ENCODE measurements around the gene PDSS2.
"Not testable (repeated sequence)": the region's sequence is repeated elsewhere in the genome, so short reads cannot be mapped to it uniquely, and the experiment has no call there.

The PDSS2 gene

DNA sequence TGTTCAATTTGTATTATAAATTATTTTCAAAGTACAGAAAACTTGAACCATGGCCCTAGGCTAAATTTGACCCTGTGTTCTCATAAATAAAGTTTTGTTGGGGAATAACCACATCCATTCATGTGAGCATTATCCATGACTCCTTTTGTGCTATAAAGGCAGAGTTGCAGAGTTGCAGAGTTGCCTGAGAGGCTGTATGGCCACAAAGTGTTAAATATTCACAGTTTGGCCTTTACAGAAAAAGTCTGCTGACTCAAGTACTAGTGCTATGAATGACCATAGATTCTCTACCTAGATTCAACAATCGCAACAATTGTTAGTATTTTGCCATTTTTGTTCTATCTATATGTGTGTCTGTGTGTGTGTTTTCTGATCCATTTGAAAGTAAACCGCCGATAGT, 297.8 kb downstream of the PDSS2 start:
- DNase-seq (ENCODE audit: low read depth) = no peak

DNA sequence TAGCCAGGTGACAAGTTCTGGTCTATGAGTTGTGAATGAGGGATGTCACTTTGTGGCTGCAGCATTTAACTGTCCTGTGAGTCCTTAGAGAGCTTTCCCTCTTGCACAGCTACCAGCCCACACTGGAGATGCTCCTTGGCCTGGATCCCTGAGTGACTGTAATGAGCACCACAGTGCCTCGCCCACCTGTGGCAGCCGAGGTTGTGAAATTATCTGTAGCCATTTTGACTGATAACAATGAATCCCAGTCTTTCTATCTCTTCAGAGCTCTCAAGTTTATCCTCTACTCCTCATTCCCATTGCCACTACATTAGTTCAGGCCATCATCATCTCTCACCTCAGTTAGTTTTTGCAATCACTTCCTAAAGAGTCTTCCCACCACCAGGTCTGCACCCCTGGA, 302.7 kb downstream of the PDSS2 start:
- no peak for DNase-seq (ENCODE audit: low read depth)

DNA sequence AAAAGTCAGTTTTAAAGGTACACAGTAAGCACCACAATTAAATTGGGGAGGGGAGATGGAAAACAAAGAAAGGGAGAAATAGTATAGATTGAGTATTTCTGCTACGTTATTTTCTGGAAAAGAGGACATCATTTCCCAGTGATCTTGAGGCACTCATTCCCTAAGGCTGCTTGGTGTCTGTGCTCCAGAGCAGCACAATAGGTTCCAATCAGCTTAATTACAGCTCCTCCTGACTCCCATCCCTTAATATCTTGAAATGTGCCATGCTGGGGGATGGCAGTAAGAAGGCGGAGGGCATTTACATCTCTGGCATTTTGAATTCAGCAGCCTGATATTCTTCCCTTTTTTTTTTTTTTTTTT, 304.6 kb downstream of the PDSS2 start:
- DNase-seq (ENCODE audit: low read depth) = no peak

DNA sequence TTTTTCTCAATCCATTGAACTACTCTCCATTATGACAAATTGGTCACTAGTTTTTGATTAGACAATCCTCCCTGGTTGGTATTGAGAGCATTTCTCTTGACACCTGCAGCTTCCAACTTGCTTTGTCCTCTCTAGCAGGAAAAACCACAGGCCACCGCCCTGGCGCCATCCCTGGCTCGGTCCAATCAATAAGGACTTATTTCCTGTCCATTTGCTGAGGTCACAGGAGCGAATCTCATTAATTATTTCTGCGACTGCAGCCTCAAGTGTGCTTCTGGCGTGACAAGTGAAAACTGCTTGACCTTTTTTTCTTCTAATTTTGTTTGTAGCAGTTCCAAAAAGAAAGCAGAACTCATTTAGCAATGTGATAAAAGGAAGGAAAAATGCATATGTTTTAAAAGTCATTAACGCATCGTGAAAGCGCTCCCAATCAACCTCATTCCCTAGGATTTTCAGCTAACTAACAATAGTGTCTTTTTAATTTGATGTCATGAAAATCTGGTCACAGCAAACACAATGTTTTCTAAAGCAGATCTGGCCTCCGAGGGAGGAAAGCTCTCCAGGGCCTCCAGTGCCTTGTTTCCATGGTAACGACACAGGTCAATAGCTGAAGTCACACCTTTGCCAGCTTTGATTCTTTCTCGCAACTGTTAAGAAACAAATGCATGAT, 305.1 kb downstream of the PDSS2 start:
- DNase-seq (ENCODE audit: low read depth) = no peak

DNA sequence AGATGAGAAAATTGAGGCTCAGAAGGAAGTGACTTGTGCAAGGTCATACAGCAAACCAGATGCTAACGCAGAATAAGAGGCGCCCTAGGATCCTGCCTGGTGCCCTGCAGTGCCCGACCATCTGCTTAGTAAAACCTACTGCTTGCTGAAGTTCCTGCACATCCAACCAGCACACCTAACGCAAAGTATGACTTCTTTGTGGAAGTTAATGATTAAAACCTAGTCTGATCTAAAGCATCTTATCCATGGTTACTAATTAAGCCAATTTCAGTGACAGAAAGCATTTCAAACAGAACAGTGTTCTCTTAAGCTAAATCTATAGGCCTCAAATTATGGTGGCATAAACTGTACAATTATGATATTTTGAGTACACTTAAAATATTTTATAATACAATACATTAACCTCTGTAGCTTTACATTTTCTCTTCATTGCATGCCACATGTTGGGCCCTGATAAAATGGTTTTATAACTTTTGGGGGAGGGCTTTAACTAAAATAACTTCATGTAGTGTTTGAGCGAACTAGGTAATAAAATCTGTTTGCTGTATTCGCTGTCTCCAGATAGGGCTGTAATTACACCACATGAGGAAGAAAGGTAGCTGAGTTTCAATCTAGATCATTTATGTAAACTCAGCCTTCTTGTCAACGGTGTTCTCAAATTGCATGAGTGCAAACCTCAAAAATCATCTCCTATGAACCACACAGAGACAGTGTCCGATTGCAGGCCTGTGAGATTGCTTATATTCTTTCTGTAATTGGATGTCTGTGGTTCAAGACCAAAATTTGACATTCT, 306.5 kb downstream of the PDSS2 start:
- DNase-seq (ENCODE audit: low read depth) = no peak

DNA sequence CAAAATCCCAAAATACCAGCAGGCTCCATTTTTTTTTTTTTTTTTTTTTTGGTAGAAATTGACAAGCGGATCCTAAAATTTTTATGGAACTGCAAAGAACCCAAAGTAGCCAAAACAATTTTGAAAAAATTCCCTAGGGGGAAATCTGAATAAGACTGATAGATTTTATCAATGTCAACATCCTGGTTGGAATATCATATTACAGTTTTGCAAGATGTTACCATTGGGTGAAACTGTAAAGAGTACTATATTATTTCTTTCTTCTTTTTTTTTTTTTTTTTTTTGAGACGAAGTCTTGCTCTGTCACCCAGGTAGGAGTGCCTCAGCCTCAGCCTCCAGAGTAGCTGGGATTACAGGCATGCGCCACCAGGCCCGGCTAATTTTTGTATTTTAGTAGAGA, 314.7 kb downstream of the PDSS2 start:
- no peak for DNase-seq (ENCODE audit: low read depth)

DNA sequence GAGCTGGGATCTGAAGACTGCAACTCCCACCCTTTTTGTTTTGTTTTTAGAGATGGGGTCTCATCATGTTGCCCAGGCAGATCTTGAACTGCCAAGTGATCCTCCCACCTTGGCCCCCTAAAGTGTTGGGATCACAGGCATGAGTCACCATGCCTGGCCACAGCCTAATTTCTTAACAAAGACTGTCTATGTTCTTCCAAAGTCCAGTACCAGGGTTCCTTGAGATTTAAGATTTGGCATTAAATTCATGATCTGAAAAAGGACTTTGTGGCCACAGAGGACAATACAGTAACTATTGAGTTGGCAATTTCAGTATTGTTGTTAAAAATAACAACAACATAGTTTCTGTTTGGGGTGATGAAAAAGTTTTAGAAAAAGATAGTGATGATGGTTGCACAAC, 315.4 kb downstream of the PDSS2 start:
- DNase-seq (ENCODE audit: low read depth) = no peak

DNA sequence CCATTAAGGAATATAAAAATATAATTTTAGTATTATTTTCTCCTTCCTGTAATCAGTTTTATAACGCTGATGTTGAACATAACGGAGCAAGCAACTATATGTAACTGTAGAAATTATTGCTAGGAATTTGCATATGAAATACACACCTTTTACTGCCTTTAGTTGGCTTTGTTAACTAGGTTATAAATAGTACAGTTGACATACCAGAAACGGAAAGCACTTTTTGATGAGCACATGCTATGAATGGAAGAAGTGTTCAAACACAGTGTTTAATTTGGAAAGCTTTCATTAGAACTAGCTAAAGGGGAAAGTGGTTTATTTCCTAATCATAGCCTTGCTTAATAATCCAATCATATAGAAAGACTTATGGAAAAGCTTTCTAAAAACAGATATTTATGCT, 318.8 kb downstream of the PDSS2 start:
- DNase-seq (ENCODE audit: low read depth) = no peak

DNA sequence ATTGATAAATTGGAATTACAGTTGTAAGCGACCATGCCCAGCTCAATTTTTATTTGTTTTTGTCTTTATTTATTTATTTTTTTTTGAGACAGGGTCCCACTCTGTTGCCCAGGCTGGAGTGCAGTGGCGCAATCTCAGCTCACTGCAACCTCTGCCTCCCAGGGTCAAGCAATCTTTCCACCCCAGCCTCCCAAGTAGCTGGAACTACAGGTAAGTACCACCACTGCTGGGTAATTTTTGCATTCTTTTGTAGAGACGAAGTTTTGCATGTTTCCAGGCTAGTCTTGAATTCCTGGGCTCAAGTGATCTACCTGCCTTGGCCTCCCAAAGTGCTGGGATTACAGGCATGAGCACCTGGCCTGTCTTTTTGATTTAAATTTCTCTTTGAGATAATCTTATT, 323.0 kb downstream of the PDSS2 start:
- DNase-seq (ENCODE audit: low read depth) = not testable (repeated sequence)

DNA sequence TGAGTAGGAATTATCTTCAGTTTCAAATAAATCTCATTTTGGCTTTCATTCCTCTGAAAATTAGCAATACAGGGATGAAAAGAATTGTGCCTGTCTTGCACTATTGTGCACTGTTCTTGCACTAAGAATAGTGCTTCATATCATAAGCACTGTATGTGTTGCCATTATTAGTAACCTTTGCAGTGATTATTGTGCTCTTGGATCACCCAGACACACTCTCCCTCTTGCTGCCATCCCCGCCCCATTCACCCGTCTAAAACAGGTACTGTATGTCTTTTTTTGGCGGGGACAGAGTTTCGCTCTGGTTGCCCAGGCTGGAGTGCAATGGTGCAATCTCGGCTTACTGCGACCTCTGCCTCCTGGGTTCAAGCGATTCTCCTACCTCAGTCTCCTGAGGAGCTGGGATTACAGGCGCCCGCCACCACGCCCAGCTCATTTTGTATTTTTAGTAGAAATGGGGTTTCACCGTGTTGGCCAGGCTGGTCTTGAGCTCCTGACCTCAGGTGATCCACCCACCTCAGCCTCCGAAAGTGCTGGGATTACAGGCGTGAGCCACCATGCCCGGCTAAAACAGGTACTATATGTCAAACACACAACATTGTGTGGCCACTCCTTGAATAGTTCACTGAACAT, 324.2 kb downstream of the PDSS2 start:
- DNase-seq (ENCODE audit: low read depth) = not testable (repeated sequence)

DNA sequence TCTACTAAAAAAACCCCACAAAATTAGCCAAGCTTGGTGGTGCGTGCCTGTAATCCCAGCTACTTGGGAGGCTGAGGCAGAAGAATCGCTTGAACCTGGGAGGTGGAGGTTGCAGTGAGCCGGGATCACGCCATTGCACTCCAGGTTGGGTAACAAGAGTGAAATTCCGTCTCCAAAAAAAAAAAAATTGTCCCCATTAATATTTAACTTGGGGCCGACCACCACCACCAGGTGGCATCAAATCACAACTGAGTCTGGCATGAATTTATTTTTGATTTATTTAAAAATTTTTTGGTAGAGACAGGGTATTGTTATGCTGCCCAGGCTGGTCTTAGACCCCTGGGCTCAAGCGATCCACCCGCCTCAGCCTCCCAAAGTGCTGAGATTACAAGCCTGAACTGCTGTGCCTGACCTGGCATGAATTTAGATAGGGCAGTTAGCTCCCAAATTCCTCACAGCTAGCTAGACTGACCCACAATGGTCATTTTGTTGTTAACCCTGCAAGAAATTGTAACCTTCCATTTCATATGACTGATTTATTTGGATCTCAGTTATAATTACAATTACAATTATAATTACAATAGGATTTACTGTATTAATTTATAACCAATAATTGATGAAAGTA, 326.9 kb downstream of the PDSS2 start:
- no peak for DNase-seq (ENCODE audit: low read depth)

DNA sequence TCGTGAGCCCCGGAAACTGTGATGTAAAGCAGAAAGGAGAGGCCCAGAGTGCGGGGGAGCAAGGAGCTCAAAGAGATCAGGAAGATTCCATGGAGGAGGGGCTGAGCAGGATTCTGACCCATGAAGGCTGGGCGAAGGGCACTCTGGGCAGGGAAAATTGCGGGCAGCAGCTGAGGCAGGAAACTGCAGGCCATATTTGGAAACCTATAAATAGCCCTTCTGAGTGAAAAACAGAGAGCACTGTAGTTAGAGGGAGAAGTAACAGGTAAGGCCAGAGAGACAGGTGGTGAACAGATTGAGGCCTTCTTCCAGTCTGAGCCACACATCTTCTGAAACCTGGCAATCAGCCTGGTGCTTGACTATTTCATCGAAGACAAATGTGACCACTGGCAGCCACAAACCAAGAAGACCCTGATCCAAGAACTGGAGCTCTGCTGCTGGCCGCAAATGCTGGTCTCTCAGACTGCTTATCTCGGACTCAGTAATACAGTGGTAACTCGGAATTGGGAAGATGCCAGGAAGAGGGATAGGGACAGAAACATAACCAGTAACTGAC, 329.9 kb downstream of the PDSS2 start:
- DNase-seq (ENCODE audit: low read depth) = no peak

DNA sequence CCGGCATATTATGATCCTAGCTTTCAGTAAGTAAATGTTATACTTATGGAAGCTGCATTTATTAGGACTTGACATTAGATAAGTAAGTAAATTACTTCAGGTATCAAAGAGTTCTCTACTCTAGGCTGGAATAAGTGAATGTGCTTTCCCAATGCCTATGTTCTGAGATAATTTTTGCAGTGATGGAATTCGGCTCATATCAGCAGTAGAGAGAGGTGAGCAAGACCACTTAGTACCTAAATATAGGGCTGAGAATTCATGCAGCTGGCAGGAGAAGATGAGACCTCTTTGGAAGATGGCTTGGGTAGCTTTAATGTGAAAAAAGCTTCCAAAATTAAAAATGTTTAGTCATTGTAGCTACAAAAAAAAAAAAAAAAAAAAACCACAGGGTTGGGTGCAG, 330.8 kb downstream of the PDSS2 start:
- DNase-seq (ENCODE audit: low read depth) = no peak

DNA sequence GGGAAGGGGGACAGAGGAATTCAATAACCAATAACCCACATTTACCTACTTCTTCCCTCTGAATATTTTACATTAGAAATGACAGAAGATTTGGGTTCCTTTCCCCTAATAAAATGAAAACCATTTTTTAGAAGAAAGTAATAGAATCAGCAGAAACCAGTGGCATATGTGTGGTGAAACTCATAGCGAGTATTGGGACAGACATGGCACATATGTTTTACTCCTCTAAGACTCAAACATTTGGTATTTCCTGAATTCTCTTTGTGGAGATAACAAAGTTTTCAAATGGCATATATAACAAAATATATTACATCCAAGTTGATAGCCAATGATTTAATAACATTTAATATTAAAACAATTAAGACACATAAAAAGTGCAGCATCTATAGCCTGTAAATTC, 331.2 kb downstream of the PDSS2 start:
- DNase-seq (ENCODE audit: low read depth) = no peak

DNA sequence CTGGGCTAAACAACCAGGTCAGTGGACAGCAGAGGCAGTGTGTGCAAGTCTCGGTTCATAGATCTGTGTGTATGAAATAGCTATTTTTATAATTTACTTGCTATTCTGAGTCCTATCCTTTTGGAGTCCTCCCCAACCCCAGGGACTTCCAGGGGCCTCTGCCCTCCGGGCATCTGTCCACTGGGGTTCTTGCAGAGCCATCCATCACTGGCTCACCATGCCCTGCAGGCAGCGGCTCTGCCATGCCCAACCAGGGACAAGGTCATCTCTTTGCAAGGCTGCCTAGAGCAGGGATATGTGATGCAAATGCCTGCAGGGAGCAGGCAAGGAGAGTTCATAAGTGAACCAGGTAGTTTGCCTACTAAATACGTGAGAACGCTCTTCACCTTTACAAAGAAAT, 333.6 kb downstream of the PDSS2 start:
- no peak for DNase-seq (ENCODE audit: low read depth)

DNA sequence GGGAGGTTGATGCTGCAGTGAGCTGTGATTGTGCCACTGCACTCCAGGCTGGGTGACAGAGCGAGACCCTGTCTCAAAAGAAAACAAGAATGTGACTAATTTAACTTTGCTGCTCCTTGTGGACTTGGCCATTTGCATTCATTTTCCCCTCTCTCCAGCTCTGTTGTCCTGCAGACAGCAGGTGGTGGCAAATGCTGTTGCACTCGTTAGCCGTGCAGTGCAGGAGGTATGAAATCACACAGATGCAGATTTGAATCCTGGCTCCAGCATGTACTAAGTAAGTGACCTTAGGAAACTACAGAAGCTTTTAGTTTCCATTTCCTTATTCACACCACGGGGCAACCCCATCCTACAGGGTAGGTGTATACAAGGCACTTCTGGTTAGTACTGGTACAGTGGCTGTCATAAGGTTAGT, 334.4 kb downstream of the PDSS2 start:
- DNase-seq (ENCODE audit: low read depth) = no peak

DNA sequence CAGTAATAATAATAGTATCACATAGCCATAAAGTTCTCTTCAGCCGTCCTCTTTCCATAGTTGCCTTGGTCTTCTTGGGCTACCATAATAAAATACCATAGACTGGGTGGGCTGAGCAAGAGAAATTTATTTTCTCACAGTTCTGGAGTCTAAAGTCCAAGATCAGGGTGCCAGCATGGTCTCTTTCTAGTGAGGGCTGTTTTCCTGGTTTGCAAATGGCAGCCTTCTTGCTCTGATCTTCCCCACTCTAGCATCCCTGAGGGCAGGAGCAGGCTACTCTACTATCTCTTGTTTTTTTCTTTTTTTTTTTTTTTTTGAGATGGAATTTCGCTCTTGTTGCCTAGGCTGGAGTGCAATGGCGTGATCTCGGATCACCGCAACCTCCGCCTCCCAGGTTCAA, 335.9 kb downstream of the PDSS2 start:
- no peak for DNase-seq (ENCODE audit: low read depth)

DNA sequence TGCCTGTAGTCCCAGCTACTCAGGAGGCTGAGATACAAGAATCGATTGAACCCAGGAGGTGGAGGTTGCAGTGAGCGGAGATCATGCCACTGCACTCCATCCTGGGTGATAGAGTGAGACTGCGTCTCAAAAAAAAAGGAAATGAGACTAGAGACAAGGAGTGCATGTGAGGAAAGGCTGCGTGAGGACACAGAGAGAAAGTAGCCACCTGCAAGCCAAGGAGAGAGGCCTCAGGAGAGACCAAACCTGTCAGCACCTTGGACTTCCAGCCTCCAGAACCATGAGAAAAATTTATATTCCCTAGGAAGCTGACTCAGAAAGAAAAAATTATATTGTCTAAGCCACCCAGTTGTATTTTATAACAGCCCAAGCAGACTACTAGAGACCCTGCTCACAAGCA, 336.6 kb downstream of the PDSS2 start:
- no peak for DNase-seq (ENCODE audit: low read depth)

DNA sequence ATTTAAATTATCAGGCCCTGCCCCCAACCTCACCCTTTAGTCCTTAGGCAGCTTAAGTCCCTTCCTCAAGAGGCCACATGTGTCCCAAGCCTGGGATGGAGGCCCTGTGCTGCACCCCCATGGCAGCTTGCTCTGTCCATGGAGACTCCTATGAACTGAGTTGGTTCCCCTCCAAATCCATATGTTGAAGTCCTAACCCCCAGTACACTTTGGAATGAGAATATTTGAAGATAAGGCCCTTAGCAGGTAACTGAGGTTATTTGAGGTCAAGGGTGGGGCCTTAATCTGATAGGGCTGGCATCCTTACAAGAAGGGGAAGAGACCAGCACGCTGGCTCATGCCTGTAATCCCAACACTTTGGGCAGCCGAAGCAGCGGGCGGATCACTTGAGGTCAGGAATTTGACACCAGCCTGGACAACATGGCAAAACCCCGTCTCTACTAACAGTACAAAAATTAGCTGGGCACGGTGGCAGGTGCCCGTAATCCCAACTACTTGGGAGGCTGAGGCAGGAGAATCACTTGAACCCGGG, 337.3 kb downstream of the PDSS2 start:
- no peak for DNase-seq (ENCODE audit: low read depth)

DNA sequence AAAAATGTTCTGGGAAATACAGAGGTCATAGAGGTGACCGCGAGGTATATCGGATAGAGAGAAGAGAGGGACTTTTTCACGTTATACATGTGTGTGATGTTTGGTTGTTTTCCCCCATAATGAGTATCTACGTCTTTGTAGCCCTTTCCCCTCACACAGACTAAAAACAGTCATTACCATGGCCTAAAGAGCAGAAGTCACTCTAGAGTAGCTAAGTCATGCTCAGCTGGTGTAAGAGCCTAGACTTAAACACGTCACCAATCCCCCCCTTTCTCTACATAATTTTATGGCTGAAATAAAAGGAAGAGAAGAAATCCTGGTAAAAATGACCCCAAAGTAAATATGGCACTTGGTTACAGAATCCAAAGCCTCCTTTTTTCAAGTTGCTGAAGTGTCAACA, 338.1 kb downstream of the PDSS2 start:
- DNase-seq (ENCODE audit: low read depth) = no peak

DNA sequence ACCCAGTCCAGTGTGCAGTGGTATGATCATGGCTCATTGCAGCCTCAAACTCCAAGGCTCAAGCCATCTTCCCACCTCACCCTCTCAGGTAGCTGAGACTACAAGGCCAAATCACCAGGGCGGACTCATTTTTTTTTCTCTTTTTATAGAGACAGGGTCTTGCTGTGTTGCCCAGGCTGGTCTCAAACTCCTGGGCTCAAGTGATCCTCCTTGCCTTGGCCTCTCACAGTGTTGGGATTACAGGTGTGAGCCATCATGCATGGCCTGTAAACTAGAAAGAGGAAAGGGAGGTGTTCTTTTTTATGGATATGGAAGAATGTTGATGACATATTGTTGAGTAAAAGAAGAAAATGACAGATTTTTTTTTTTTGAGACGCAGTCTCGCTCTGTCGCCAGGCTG, 339.0 kb downstream of the PDSS2 start:
- DNase-seq (ENCODE audit: low read depth) = no peak

DNA sequence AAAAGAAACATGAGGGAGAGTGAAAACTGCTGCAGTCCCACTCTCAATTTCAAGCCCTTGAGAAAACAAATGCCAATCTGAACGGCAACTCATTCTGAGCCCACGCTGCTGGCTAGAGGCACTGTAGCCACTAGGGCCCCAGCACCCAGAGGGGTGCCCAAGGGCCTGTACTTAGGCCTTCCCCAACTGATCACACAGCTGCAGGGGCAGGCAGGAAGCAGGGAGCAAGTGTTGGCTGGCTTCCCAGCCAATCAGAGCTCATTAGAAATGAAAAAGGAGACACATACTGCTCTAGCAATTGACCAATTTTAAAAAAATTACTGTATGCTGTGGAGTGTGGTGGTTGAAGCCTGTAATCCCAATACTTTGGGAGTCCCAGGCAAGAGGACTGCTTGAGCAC, 340.4 kb downstream of the PDSS2 start:
- no peak for DNase-seq (ENCODE audit: low read depth)

Measured in HS-27A (cell line).